HEK293 (cell line): ENCODE data around the gene SLC43A1.

Source experiments
- BCL11B ChIP-seq: fragments of 450-650 bp; formaldehyde crosslinking; IDR thresholded peaks from 2 replicates; pipeline ENCODE4 v1.5.1; 2016; ENCODE audit warnings: low read depth, missing biosample characterization, missing genetic modification characterization
- BCL6B ChIP-seq: fragments of 450-650 bp; formaldehyde crosslinking; IDR thresholded peaks from 2 replicates; pipeline ENCODE4 v1.5.1; 2017; ENCODE audit warnings: missing biosample characterization, missing genetic modification characterization
- ELK4 ChIP-seq: IDR thresholded peaks from 2 replicates; pipeline ENCODE4 v1.6.1; 2011; ENCODE audit warnings: mild to moderate bottlenecking, low read depth, low read length, borderline replicate concordance
- KLF1 ChIP-seq: fragments of 450-650 bp; formaldehyde crosslinking; IDR thresholded peaks from 2 replicates; pipeline ENCODE4 v1.5.1; 2016; ENCODE audit warnings: missing biosample characterization, missing genetic modification characterization
- KLF10 ChIP-seq: fragments of 450-650 bp; IDR thresholded peaks from 2 replicates; pipeline ENCODE4 v1.5.1; 2018; ENCODE audit warnings: missing biosample characterization, mild to moderate bottlenecking, missing genetic modification characterization
- KLF8 ChIP-seq: fragments of 450-650 bp; formaldehyde crosslinking; IDR thresholded peaks from 2 replicates; pipeline ENCODE4 v1.5.1; 2016; ENCODE audit warnings: missing biosample characterization, missing genetic modification characterization
- MYNN ChIP-seq: fragments of 450-650 bp; formaldehyde crosslinking; IDR thresholded peaks from 2 replicates; pipeline ENCODE4 v1.5.1; 2016; ENCODE audit warnings: missing biosample characterization, missing genetic modification characterization, borderline replicate concordance
- RBAK ChIP-seq: fragments of 450-650 bp; formaldehyde crosslinking; IDR thresholded peaks from 2 replicates; pipeline ENCODE4 v1.5.1; 2016; ENCODE audit warnings: missing biosample characterization, missing genetic modification characterization
- SALL2 ChIP-seq: fragments of 450-650 bp; formaldehyde crosslinking; IDR thresholded peaks from 2 replicates; pipeline ENCODE4 v1.5.0; 2017; ENCODE audit warnings: missing biosample characterization, mild to moderate bottlenecking, missing genetic modification characterization, borderline replicate concordance
- SCRT2 ChIP-seq: fragments of 450-650 bp; formaldehyde crosslinking; IDR thresholded peaks from 2 replicates; pipeline ENCODE4 v1.5.1; 2016; ENCODE audit warnings: missing biosample characterization, missing genetic modification characterization
- SP3 ChIP-seq: fragments of 450-650 bp; formaldehyde crosslinking; IDR thresholded peaks from 2 replicates; pipeline ENCODE4 v1.5.1; 2016; ENCODE audit warnings: missing biosample characterization, missing genetic modification characterization
- TRIM28 ChIP-seq: IDR thresholded peaks from 2 replicates; pipeline ENCODE4 v1.6.1; 2011; ENCODE audit warnings: low read length, control low read depth, borderline replicate concordance
- WT1 ChIP-seq: fragments of 450-650 bp; formaldehyde crosslinking; IDR thresholded peaks from 2 replicates; pipeline ENCODE4 v1.5.1; 2016; ENCODE audit warnings: missing biosample characterization, missing genetic modification characterization
- ZBTB20 ChIP-seq: fragments of 450-650 bp; formaldehyde crosslinking; IDR thresholded peaks from 2 replicates; pipeline ENCODE4 v1.5.1; 2016; ENCODE audit warnings: missing biosample characterization, missing genetic modification characterization
- ZBTB6 ChIP-seq: fragments of 450-650 bp; formaldehyde crosslinking; IDR thresholded peaks from 2 replicates; pipeline ENCODE4 v1.5.1; 2017; ENCODE audit warnings: missing biosample characterization, missing genetic modification characterization
- ZFHX2 ChIP-seq: fragments of 450-650 bp; formaldehyde crosslinking; conservative IDR thresholded peaks from 2 replicates; pipeline ENCODE4 v1.5.1; 2016; ENCODE audit warnings: missing biosample characterization, missing genetic modification characterization
- ZIC2 ChIP-seq: fragments of 450-650 bp; formaldehyde crosslinking; IDR thresholded peaks from 2 replicates; pipeline ENCODE4 v1.5.1; 2016; ENCODE audit warnings: missing biosample characterization, missing genetic modification characterization
- ZNF10 ChIP-seq: fragments of 450-650 bp; formaldehyde crosslinking; IDR thresholded peaks from 2 replicates; pipeline ENCODE4 v1.5.1; 2017; ENCODE audit warnings: missing biosample characterization, missing genetic modification characterization
- ZNF133 ChIP-seq: fragments of 450-650 bp; formaldehyde crosslinking; IDR thresholded peaks from 2 replicates; pipeline ENCODE4 v1.5.1; 2016; ENCODE audit warnings: missing biosample characterization, missing genetic modification characterization
- ZNF174 ChIP-seq: fragments of 450-650 bp; formaldehyde crosslinking; IDR thresholded peaks from 2 replicates; pipeline ENCODE4 v1.5.0; 2017; ENCODE audit warnings: missing biosample characterization, mild to moderate bottlenecking, missing genetic modification characterization
- ZNF211 ChIP-seq: fragments of 450-650 bp; formaldehyde crosslinking; IDR thresholded peaks from 2 replicates; pipeline ENCODE4 v1.5.1; 2016; ENCODE audit warnings: low read depth, missing biosample characterization, missing genetic modification characterization
- ZNF335 ChIP-seq: fragments of 450-650 bp; formaldehyde crosslinking; conservative IDR thresholded peaks from 2 replicates; pipeline ENCODE4 v1.5.1; 2016; ENCODE audit warnings: missing biosample characterization, missing genetic modification characterization
- ZNF341 ChIP-seq: fragments of 450-650 bp; formaldehyde crosslinking; IDR thresholded peaks from 2 replicates; pipeline ENCODE4; 2016; ENCODE audit warnings: low read depth, missing biosample characterization, missing genetic modification characterization
- ZNF354C ChIP-seq: fragments of 450-650 bp; formaldehyde crosslinking; IDR thresholded peaks from 2 replicates; pipeline ENCODE4 v1.5.1; 2016; ENCODE audit warnings: missing biosample characterization, missing genetic modification characterization, low read depth, borderline replicate concordance
- ZNF362 ChIP-seq: fragments of 450-650 bp; formaldehyde crosslinking; IDR thresholded peaks from 2 replicates; pipeline ENCODE4 v1.5.1; 2016; ENCODE audit warnings: missing biosample characterization, missing genetic modification characterization
- ZNF426 ChIP-seq: fragments of 450-650 bp; formaldehyde crosslinking; IDR thresholded peaks from 2 replicates; pipeline ENCODE4 v1.5.1; 2017; ENCODE audit warnings: missing biosample characterization, missing genetic modification characterization, mild to moderate bottlenecking, inconsistent platforms, moderate library complexity
- ZNF433 ChIP-seq: fragments of 450-650 bp; formaldehyde crosslinking; IDR thresholded peaks from 2 replicates; pipeline ENCODE4 v1.5.1; 2016; ENCODE audit warnings: missing biosample characterization, missing genetic modification characterization, low read depth
- ZNF473 ChIP-seq: fragments of 450-650 bp; formaldehyde crosslinking; IDR thresholded peaks from 2 replicates; pipeline ENCODE4 v1.5.1; 2017; ENCODE audit warnings: missing biosample characterization, missing genetic modification characterization
- ZNF488 ChIP-seq: fragments of 450-650 bp; formaldehyde crosslinking; IDR thresholded peaks from 2 replicates; pipeline ENCODE4 v1.5.1; 2016; ENCODE audit warnings: missing biosample characterization, missing genetic modification characterization
- ZNF529 ChIP-seq: fragments of 450-650 bp; formaldehyde crosslinking; IDR thresholded peaks from 2 replicates; pipeline ENCODE4 v1.5.1; 2017; ENCODE audit warnings: missing genetic modification characterization, missing biosample characterization; ENCODE audit not compliant: insufficient replicate concordance
- ZNF585B ChIP-seq: fragments of 450-650 bp; formaldehyde crosslinking; IDR thresholded peaks from 2 replicates; pipeline ENCODE4 v1.5.1; 2016; ENCODE audit warnings: missing biosample characterization, missing genetic modification characterization
- ZNF658 ChIP-seq: fragments of 450-650 bp; formaldehyde crosslinking; IDR thresholded peaks from 2 replicates; pipeline ENCODE4; 2016; ENCODE audit warnings: missing biosample characterization, missing genetic modification characterization
- ZNF664 ChIP-seq: fragments of 450-650 bp; formaldehyde crosslinking; IDR thresholded peaks from 2 replicates; pipeline ENCODE4 v1.5.1; 2016; ENCODE audit warnings: missing biosample characterization, missing genetic modification characterization
- ZNF701 ChIP-seq: fragments of 450-650 bp; formaldehyde crosslinking; IDR thresholded peaks from 2 replicates; pipeline ENCODE4 v1.5.1; 2016; ENCODE audit warnings: missing biosample characterization, missing genetic modification characterization
- ZSCAN5A ChIP-seq: fragments of 450-650 bp; formaldehyde crosslinking; IDR thresholded peaks from 2 replicates; pipeline ENCODE4 v1.5.1; 2016; ENCODE audit warnings: missing biosample characterization, missing genetic modification characterization

SLC43A1 gene

GRCh38 chr11:57458410-57459163 lies 56.9 kb downstream of the SLC43A1 start (continued):
- peak; percentile 50; the same call in 1 of the 2 replicates for TF ChIP-seq ZBTB20 (tag by site-specific recombination)
- TF ChIP-seq ZSCAN5A (tag by site-specific recombination) = no peak
- no peak for TF ChIP-seq SCRT2 (tag by site-specific recombination)
- TF ChIP-seq ZNF426 (tag by site-specific recombination) = no peak
- TF ChIP-seq ZNF701 (tag by site-specific recombination) = no peak
- TF ChIP-seq ZNF335 = peak; percentile 73
- peak; percentile 26; the same call in 1 of the 2 replicates for TF ChIP-seq WT1 (tag by site-specific recombination)
- TF ChIP-seq ZNF10 (tag by site-specific recombination) = no peak
- no peak for TF ChIP-seq MYNN
- TF ChIP-seq ZNF488 (tag by site-specific recombination) = no peak
- TF ChIP-seq ZNF664 (tag by site-specific recombination) = no peak
- peak; percentile 32; the same call in 1 of the 2 replicates for TF ChIP-seq ZIC2 (tag by site-specific recombination)
- 0 out of 2 replicates have a peak, but pooled peaks have one; percentile 51 for TF ChIP-seq BCL11B (tag by site-specific recombination)
- no peak for TF ChIP-seq ZNF362 (tag by site-specific recombination)
- peak; percentile 43; the same call in 1 of the 2 replicates for TF ChIP-seq KLF8 (tag by site-specific recombination)
- peak; percentile 52 for TF ChIP-seq SP3 (tag by site-specific recombination)
- TF ChIP-seq ZNF133 = no peak
- TF ChIP-seq ZNF211 (tag by site-specific recombination) = no peak
- TF ChIP-seq ZNF658 (tag by site-specific recombination) = no peak
- TF ChIP-seq ZNF354C (tag by site-specific recombination) = no peak
- TF ChIP-seq KLF1 (tag by site-specific recombination) = no peak; the same call in 1 of the 2 replicates
- no peak for TF ChIP-seq ZNF433 (tag by site-specific recombination)
- TF ChIP-seq ZFHX2 (tag by site-specific recombination) = 0 out of 2 replicates have a peak, but pooled peaks have one; percentile 12
- no peak for TF ChIP-seq ZNF529 (tag by site-specific recombination)
- TF ChIP-seq RBAK (tag by site-specific recombination) = no peak
- TF ChIP-seq ZBTB6 (tag by site-specific recombination) = no peak
- TF ChIP-seq SALL2 = no peak
- TF ChIP-seq ZNF473 (tag by site-specific recombination) = no peak
- TF ChIP-seq ZNF585B (tag by site-specific recombination) = no peak
- no peak for TF ChIP-seq ELK4
- TF ChIP-seq TRIM28 = no peak
- peak; percentile 30; the same call in 1 of the 2 replicates for TF ChIP-seq KLF10 (tag by site-specific recombination)
- TF ChIP-seq ZNF341 (tag by site-specific recombination) = no peak
- no peak for TF ChIP-seq BCL6B (tag by site-specific recombination)
- TF ChIP-seq ZNF174 (tag by site-specific recombination) = no peak
